ENCODE results near the gene CCDC6. TPM values are rescaled to one million over a fixed set of nuclear protein-coding genes. Genes with fewer than 3 reads are reported as not detected.
"Not testable (repeated sequence)": the region's sequence is repeated elsewhere in the genome, so short reads cannot be mapped to it uniquely, and the experiment has no call there.

The CCDC6 gene
- 47.4 TPM for total RNA-seq

DNA sequence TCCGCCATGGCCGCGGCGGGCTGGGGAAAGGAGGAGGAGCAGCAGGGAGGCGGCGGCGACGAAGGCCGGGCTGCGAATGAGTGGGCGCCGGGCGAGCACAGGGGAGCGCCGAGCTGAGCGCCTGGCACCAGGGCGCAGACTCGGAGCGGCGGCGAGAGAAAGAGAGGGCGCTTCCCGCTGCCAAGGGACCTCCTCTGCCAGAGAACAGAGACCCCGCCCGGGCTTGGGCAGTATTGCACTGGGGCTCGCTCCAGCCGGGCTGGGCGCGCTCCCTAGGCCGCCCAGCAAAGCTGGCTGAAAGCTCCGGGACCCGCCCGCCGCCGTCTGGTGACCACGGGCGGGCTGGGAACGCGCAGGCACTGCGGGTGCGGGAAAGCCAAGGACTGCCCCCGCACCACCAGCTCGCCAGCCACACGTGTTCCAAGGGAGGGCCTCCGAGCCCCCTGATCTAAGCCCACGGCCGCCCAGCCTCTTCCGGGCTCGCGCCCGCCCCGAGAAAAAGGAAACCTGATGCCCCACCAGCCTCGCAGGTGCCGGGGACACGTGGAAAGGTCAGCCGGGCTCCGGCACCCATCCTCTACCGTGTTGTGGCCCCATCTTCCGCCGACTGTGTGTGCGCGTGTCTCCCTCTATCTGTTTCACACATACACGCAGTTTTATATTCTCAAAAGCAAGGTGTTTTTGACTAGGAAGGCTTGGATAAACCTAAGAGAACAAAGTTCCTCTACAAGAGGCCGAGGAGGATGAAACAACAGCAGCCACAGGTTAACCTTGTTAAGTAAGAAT lies at the start of gene CCDC6:
CCDC6 (minus strand) TSS at position 140 of the 786 bp plus-strand sequence; CDS start at position 8, 132 bp downstream.
- Histone ChIP-seq H3K9me3 (no peaks in the 10 kb centered on the region), H3K4me1 (peaks cover 32% of the 10 kb centered on the region), H3K36me3 (no peaks in the 10 kb centered on the region), H3K27ac (peak within 1 kb of the TSS; percentile 91), H3K4me3 (peak within 1 kb of the TSS; percentile 92 to 97), H3K27me3 (no peaks in the 10 kb centered on the region)
- intact Hi-C loops (cut with DNase I): no loop called here
- peak in 1 of 2 donors; percentile 81 for TF ChIP-seq POLR2A (IDR thresholded peaks at IDR 0.05)
- TF ChIP-seq, protein P1, sequence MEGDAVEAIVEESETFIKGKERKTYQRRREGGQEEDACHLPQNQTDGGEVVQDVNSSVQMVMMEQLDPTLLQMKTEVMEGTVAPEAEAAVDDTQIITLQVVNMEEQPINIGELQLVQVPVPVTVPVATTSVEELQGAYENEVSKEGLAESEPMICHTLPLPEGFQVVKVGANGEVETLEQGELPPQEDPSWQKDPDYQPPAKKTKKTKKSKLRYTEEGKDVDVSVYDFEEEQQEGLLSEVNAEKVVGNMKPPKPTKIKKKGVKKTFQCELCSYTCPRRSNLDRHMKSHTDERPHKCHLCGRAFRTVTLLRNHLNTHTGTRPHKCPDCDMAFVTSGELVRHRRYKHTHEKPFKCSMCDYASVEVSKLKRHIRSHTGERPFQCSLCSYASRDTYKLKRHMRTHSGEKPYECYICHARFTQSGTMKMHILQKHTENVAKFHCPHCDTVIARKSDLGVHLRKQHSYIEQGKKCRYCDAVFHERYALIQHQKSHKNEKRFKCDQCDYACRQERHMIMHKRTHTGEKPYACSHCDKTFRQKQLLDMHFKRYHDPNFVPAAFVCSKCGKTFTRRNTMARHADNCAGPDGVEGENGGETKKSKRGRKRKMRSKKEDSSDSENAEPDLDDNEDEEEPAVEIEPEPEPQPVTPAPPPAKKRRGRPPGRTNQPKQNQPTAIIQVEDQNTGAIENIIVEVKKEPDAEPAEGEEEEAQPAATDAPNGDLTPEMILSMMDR (IDR thresholded peaks at IDR 0.05): peak in 2 of 3 experiments; percentile 65 to 68
- peak; percentile 36 to 85 for TF ChIP-seq POLR2AphosphoS5 (IDR thresholded peaks at IDR 0.05; ENCODE audit: insufficient read depth in 1 of 2, low read depth in 1 of 2)
- DNase-seq (ENCODE audit: extremely low spot score in 2 of 2): no peak

DNA sequence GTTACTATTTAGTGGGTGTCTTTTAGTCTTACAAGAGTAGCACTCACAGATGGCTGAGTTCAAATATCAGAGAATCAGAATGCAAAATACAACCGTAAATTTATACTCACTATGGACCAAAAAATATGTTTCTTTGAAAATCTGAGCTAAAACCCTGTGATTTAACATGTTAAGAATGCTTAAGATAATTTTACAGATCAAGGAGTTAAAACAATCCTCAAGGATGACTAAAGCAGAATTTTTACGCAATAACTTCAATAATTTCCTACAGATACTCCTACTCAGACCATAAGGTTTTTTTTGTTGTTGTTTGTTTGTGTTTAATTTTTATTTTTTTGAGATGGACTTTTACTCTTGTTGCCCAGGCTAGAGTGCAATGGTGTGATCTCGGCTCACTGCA lies 47.9 kb upstream of the CCDC6 start:
- H3K27me3 ChIP-seq: no peaks in the 10 kb centered on the region
- intact Hi-C loops (cut with DNase I): no loop called here
- no peaks in the 10 kb centered on the region for H3K9me3 ChIP-seq
- no peaks in the 10 kb centered on the region for H3K4me1 ChIP-seq
- no peaks in the 10 kb centered on the region for H3K36me3 ChIP-seq
- H3K27ac ChIP-seq: no peak overlapping the region
- no peak for DNase-seq (ENCODE audit: extremely low spot score in 2 of 2)
- TF ChIP-seq, protein P1 (IDR thresholded peaks at IDR 0.05): no peak
- TF ChIP-seq POLR2A (IDR thresholded peaks at IDR 0.05) (no peak), POLR2AphosphoS5 (IDR thresholded peaks at IDR 0.05; ENCODE audit: insufficient read depth in 1 of 2, low read depth in 1 of 2) (no peak)
- no peak overlapping the region for H3K4me3 ChIP-seq

DNA sequence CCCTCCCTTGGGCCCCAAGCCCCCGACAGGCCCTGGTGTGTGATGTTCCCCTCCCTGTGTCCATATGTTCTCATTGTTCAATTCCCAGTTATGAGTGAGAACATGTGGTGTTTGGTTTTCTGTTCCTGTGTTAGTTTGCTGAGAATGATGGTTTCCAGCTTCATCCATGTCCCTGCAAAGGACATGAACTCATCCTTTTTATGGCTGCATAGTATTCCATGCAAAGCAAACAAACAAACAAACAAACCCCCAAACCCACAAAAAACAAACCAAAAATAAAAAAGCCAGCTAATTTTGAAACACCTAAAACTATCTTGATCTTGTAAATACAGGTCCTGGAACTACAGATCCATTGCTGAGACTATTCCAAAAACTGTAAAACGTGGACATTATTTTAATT lies 47.4 kb upstream of the CCDC6 start:
- H3K36me3 ChIP-seq; intact Hi-C loops (cut with DNase I); DNase-seq (ENCODE audit: extremely low spot score in 2 of 2); H3K27ac ChIP-seq; H3K27me3 ChIP-seq; H3K4me1 ChIP-seq; H3K9me3 ChIP-seq; H3K4me3 ChIP-seq: not testable (repeated sequence)

DNA sequence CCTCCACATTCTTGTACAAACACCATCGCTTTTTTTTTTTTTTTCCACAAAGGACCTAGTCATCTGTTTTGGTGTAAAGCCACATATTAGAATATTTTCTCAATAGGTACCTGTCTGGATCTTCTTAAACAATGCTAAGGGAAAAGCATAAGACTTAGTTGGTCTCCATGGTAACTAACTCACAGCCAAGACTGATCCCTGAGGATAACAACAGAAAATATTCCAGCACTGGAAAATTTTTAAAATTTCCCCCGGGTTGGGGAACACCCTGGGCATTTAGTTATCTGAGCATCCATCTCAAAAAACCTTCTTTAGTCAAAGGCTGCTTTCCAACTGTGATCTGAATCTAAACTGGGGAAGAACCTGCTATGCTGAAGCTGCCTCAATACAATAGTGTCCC lies 43.7 kb upstream of the CCDC6 start:
- no peak for TF ChIP-seq POLR2A (IDR thresholded peaks at IDR 0.05)
- no peak for TF ChIP-seq POLR2AphosphoS5 (IDR thresholded peaks at IDR 0.05; ENCODE audit: insufficient read depth in 1 of 2, low read depth in 1 of 2)
- TF ChIP-seq, protein P1 (IDR thresholded peaks at IDR 0.05): no peak
- Histone ChIP-seq H3K9me3 (no peaks in the 10 kb centered on the region), H3K4me3 (no peak overlapping the region), H3K27me3 (no peaks in the 10 kb centered on the region), H3K4me1 (no peaks in the 10 kb centered on the region), H3K36me3 (no peaks in the 10 kb centered on the region), H3K27ac (no peak overlapping the region)
- intact Hi-C loops (cut with DNase I): no loop called here
- DNase-seq (ENCODE audit: extremely low spot score in 2 of 2): no peak

DNA sequence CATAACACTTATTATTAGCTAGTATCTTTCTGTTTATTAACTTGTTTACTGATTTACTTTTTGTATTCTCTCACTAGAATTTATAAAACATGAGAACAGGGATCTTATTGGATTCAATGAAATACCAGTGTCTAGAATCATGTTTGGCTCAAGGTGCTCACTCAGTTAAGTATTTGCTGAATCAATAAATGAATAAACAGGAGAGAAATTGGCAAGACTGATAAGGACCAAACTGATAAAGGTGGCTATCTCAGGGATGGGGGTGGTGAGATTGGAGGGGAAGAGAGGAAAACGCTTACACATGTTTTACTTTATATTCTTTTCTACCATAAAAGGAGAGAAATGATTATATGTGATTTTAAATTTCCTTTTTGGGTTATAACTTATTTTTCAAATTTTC lies 43.3 kb upstream of the CCDC6 start:
- no peak overlapping the region for H3K27ac ChIP-seq
- DNase-seq (ENCODE audit: extremely low spot score in 2 of 2): no peak
- no peak overlapping the region for H3K4me3 ChIP-seq
- intact Hi-C loops (cut with DNase I): no loop called here
- no peaks in the 10 kb centered on the region for H3K36me3 ChIP-seq
- H3K27me3 ChIP-seq: no peaks in the 10 kb centered on the region
- H3K4me1 ChIP-seq: no peaks in the 10 kb centered on the region
- TF ChIP-seq POLR2AphosphoS5 (IDR thresholded peaks at IDR 0.05; ENCODE audit: insufficient read depth in 1 of 2, low read depth in 1 of 2) (no peak), POLR2A (IDR thresholded peaks at IDR 0.05) (no peak)
- TF ChIP-seq, protein P1 (IDR thresholded peaks at IDR 0.05): no peak
- H3K9me3 ChIP-seq: no peaks in the 10 kb centered on the region

Measured in vagina (tissue), 2 donors.